Measurements from ENCODE around the gene GNAS-AS1. TPM values are rescaled to one million over a fixed set of nuclear protein-coding genes. Genes with fewer than 3 reads are reported as not detected.

Gene GNAS-AS1
- total RNA-seq, 4 donors from 2014 or later, result 0.55 to 1.1 TPM; not detected in 2

DNA sequence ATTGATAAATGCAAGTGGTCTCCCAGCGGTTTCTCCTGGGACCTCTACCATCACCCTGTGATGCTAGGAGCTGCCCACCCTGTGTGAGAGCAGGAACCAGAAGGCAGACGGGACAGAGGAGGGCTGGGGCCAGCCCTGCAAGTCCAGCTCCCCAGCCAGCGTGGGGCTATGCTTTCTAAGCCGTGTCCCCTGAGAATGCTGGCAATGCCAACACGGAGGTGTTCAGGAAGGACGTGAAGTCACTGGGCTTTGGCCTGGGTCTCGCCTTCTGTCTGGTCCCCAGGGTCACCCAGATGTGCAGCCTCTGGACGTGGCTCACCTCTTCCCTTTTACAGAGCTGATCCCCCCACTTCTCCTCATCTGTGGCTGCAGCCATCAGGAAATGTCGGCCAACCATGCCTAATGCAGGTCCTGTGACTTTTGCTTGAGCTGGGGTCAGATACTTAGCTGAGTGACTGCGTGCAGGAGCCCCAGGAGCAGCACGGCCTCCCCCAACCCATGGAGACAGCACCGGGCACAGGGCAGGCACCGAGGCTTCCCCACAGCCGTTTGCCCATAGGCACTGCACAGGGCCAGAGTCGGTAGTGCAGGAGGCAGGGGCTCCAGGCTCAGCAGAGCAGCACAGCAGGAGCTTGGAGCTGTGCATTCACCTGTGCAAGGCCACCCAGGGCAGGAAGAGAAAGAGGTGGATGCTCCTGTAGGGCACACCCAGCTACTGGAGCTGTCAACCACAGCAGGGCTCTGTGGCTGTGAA, 66.2 kb downstream of the GNAS-AS1 start:
- no peak overlapping the region for H3K27ac ChIP-seq
- no peaks in the 10 kb centered on the region for H3K9me3 ChIP-seq
- no peaks in the 10 kb centered on the region for H3K4me1 ChIP-seq
- WGBS, 2 donors (ENCODE audit: low coverage in 1 of 2), result 85% methylated on average over 9 of the region's 15 CpGs; no CpG with 5 or more reads in 1 of the 2 donors
- TF ChIP-seq, protein P1, sequence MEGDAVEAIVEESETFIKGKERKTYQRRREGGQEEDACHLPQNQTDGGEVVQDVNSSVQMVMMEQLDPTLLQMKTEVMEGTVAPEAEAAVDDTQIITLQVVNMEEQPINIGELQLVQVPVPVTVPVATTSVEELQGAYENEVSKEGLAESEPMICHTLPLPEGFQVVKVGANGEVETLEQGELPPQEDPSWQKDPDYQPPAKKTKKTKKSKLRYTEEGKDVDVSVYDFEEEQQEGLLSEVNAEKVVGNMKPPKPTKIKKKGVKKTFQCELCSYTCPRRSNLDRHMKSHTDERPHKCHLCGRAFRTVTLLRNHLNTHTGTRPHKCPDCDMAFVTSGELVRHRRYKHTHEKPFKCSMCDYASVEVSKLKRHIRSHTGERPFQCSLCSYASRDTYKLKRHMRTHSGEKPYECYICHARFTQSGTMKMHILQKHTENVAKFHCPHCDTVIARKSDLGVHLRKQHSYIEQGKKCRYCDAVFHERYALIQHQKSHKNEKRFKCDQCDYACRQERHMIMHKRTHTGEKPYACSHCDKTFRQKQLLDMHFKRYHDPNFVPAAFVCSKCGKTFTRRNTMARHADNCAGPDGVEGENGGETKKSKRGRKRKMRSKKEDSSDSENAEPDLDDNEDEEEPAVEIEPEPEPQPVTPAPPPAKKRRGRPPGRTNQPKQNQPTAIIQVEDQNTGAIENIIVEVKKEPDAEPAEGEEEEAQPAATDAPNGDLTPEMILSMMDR (IDR thresholded peaks at IDR 0.05), result no peak
- TF ChIP-seq POLR2AphosphoS5 (IDR thresholded peaks at IDR 0.05) (no peak), POLR2A (IDR thresholded peaks at IDR 0.05) (no peak), EP300 (IDR thresholded peaks at IDR 0.05; ENCODE audit: low read depth) (no peak)
- in situ Hi-C loops (cut with MboI; ENCODE audit: low pct_ligation_motif_present in 1 of 4, low pct_unique_long_range_greater_than_20kb in 1 of 4, low sequenced_read_pairs in 3 of 4) (no loop called here), intact Hi-C loops (cut with DNase I; ENCODE audit: low total_unique reads) (no loop called here)
- H3K27me3 ChIP-seq, result peaks cover 18% of the 10 kb centered on the region
- no peak overlapping the region for H3K4me3 ChIP-seq
- no peaks in the 10 kb centered on the region for H3K36me3 ChIP-seq
- DNase-seq, result no peak

- in situ Hi-C loops (cut with MboI; ENCODE audit: low pct_ligation_motif_present in 1 of 4, low pct_unique_long_range_greater_than_20kb in 1 of 4, low sequenced_read_pairs in 3 of 4), result no loop called here
- Histone ChIP-seq H3K4me1 (no peaks in the 10 kb centered on the region), H3K27me3 (peaks cover 18% of the 10 kb centered on the region), H3K4me3 (no peak overlapping the region), H3K9me3 (no peaks in the 10 kb centered on the region), H3K36me3 (no peaks in the 10 kb centered on the region), H3K27ac (no peak overlapping the region)
- TF ChIP-seq, protein P1 (IDR thresholded peaks at IDR 0.05), result no peak
- TF ChIP-seq POLR2A (IDR thresholded peaks at IDR 0.05), result no peak
- no peak for TF ChIP-seq POLR2AphosphoS5 (IDR thresholded peaks at IDR 0.05)
- no peak for TF ChIP-seq EP300 (IDR thresholded peaks at IDR 0.05; ENCODE audit: low read depth)
- WGBS, 2 donors (ENCODE audit: low coverage in 1 of 2), result 60 to 79% methylated on average over 1 to 12 of the region's 12 CpGs
- intact Hi-C loops (cut with DNase I; ENCODE audit: low total_unique reads), result no loop called here
- DNase-seq, result no peak
Observed at GRCh38 chr20:58783511-58784011, 67.1 kb downstream of the GNAS-AS1 start.

DNA sequence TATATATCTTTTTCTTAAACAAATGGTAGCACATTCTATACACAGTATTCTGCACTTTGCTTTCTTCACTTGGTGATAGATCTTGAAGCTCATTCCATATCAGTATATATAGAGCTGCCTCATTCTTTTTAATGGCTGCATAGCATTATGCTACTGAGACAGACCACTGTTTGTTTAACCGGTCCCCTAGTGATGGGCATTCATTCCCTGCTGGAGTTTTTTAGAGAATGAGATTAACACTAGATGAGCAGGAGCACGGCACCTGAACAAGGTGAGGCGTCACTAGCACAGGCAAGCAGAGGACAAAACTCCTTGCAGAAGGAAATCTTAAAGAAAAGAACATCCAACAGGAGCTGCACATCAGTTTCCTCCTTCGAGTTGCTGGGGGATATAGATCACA, 69.6 kb downstream of the GNAS-AS1 start:
- H3K4me1 ChIP-seq, result no peaks in the 10 kb centered on the region
- intact Hi-C loops (cut with DNase I; ENCODE audit: low total_unique reads), result no loop called here
- no peak overlapping the region for H3K4me3 ChIP-seq
- peaks cover 18% of the 10 kb centered on the region for H3K27me3 ChIP-seq
- no peaks in the 10 kb centered on the region for H3K36me3 ChIP-seq
- WGBS, 2 donors (ENCODE audit: low coverage in 1 of 2), result 35 to 69% methylated on average over 4 of the region's 4 CpGs
- H3K9me3 ChIP-seq, result no peaks in the 10 kb centered on the region
- in situ Hi-C loops (cut with MboI; ENCODE audit: low pct_ligation_motif_present in 1 of 4, low pct_unique_long_range_greater_than_20kb in 1 of 4, low sequenced_read_pairs in 3 of 4), result no loop called here
- no peak for DNase-seq
- H3K27ac ChIP-seq, result no peak overlapping the region
- TF ChIP-seq, protein P1 (IDR thresholded peaks at IDR 0.05), result no peak
- TF ChIP-seq POLR2AphosphoS5 (IDR thresholded peaks at IDR 0.05), result no peak
- no peak for TF ChIP-seq POLR2A (IDR thresholded peaks at IDR 0.05)
- TF ChIP-seq EP300 (IDR thresholded peaks at IDR 0.05; ENCODE audit: low read depth), result no peak

GRCh38 chr20:58778760-58779159, 71.9 kb downstream of the GNAS-AS1 start:
- H3K4me3 ChIP-seq, result no peak overlapping the region
- TF ChIP-seq EP300 (IDR thresholded peaks at IDR 0.05; ENCODE audit: low read depth), result no peak
- H3K4me1 ChIP-seq, result no peaks in the 10 kb centered on the region
- no peaks in the 10 kb centered on the region for H3K36me3 ChIP-seq
- H3K27ac ChIP-seq, result no peak overlapping the region
- no peaks in the 10 kb centered on the region for H3K9me3 ChIP-seq
- no peak for DNase-seq
- intact Hi-C loops (cut with DNase I; ENCODE audit: low total_unique reads) (no loop called here), in situ Hi-C loops (cut with MboI; ENCODE audit: low pct_ligation_motif_present in 1 of 4, low pct_unique_long_range_greater_than_20kb in 1 of 4, low sequenced_read_pairs in 3 of 4) (no loop called here)
- H3K27me3 ChIP-seq, result peaks cover 9% of the 10 kb centered on the region
- 64 to 67% methylated on average over 1 to 9 of the region's 9 CpGs for WGBS, 2 donors (ENCODE audit: low coverage in 1 of 2)

Measured in transverse colon (tissue), 4 donors.